ENCODE measurements around the gene HOMER2.
"Not testable (repeated sequence)": the region's sequence is repeated elsewhere in the genome, so short reads cannot be mapped to it uniquely, and the experiment has no call there.

Gene HOMER2

GRCh38 chr15:82944821-82945220, 7.7 kb downstream of the HOMER2 start:
- Histone ChIP-seq H3K4me3 (ENCODE audit: low read depth, low read length) (no peak overlapping the region), H2AFZ (ENCODE audit: low read length, unreplicated experiment) (no peak overlapping the region), H3K79me2 (ENCODE audit: control insufficient read depth, insufficient read depth, low read length, unreplicated experiment) (no peaks in the 10 kb centered on the region), H3K27ac (ENCODE audit: low read depth, low read length) (no peak overlapping the region), H3K4me1 (ENCODE audit: control insufficient read depth, insufficient read depth, low read length, unreplicated experiment) (peaks cover 9% of the 10 kb centered on the region), H3K27me3 (ENCODE audit: insufficient read depth, low read length) (peaks cover 3% of the 10 kb centered on the region; the same call in 1 of the 2 replicates), H3K36me3 (ENCODE audit: insufficient read depth, low read length) (no peaks in the 10 kb centered on the region)

- no peaks in the 10 kb centered on the region for H3K79me2 ChIP-seq (ENCODE audit: control insufficient read depth, insufficient read depth, low read length, unreplicated experiment)
- H3K4me1 ChIP-seq (ENCODE audit: control insufficient read depth, insufficient read depth, low read length, unreplicated experiment) = peaks cover 9% of the 10 kb centered on the region
- H3K36me3 ChIP-seq (ENCODE audit: insufficient read depth, low read length) = no peaks in the 10 kb centered on the region
- H3K4me3 ChIP-seq (ENCODE audit: low read depth, low read length) = no peak overlapping the region
- no peak overlapping the region for H3K27ac ChIP-seq (ENCODE audit: low read depth, low read length)
- H3K27me3 ChIP-seq (ENCODE audit: insufficient read depth, low read length) = no peaks in the 10 kb centered on the region; the same call in 1 of the 2 replicates
- H2AFZ ChIP-seq (ENCODE audit: low read length, unreplicated experiment) = no peak overlapping the region
Measured at GRCh38 chr15:82944056-82944455, 8.5 kb downstream of the HOMER2 start.

- no peak overlapping the region for H3K4me3 ChIP-seq (ENCODE audit: low read depth, low read length)
- H3K27ac ChIP-seq (ENCODE audit: low read depth, low read length) = no peak overlapping the region
- H3K36me3 ChIP-seq (ENCODE audit: insufficient read depth, low read length) = no peaks in the 10 kb centered on the region
- no peaks in the 10 kb centered on the region for H3K27me3 ChIP-seq (ENCODE audit: insufficient read depth, low read length)
- peaks cover 9% of the 10 kb centered on the region for H3K4me1 ChIP-seq (ENCODE audit: control insufficient read depth, insufficient read depth, low read length, unreplicated experiment)
- no peaks in the 10 kb centered on the region for H3K79me2 ChIP-seq (ENCODE audit: control insufficient read depth, insufficient read depth, low read length, unreplicated experiment)
- H2AFZ ChIP-seq (ENCODE audit: low read length, unreplicated experiment) = no peak overlapping the region
Measured at GRCh38 chr15:82943176-82943575, 9.3 kb downstream of the HOMER2 start.

GRCh38 chr15:82942691-82943090, 9.8 kb downstream of the HOMER2 start:
- Histone ChIP-seq H3K4me3 (ENCODE audit: low read depth, low read length) (no peak overlapping the region), H3K4me1 (ENCODE audit: control insufficient read depth, insufficient read depth, low read length, unreplicated experiment) (peaks cover 9% of the 10 kb centered on the region), H3K27ac (ENCODE audit: low read depth, low read length) (no peak overlapping the region), H3K79me2 (ENCODE audit: control insufficient read depth, insufficient read depth, low read length, unreplicated experiment) (no peaks in the 10 kb centered on the region), H3K36me3 (ENCODE audit: insufficient read depth, low read length) (no peaks in the 10 kb centered on the region), H3K27me3 (ENCODE audit: insufficient read depth, low read length) (no peaks in the 10 kb centered on the region), H2AFZ (ENCODE audit: low read length, unreplicated experiment) (no peak overlapping the region)

- H3K4me1 ChIP-seq (ENCODE audit: control insufficient read depth, insufficient read depth, low read length, unreplicated experiment) = peaks cover 19% of the 10 kb centered on the region
- not testable (repeated sequence) for H2AFZ ChIP-seq (ENCODE audit: low read length, unreplicated experiment); H3K4me3 ChIP-seq (ENCODE audit: low read depth, low read length); H3K27ac ChIP-seq (ENCODE audit: low read depth, low read length); H3K36me3 ChIP-seq (ENCODE audit: insufficient read depth, low read length); H3K27me3 ChIP-seq (ENCODE audit: insufficient read depth, low read length); H3K79me2 ChIP-seq (ENCODE audit: control insufficient read depth, insufficient read depth, low read length, unreplicated experiment)
Measured at GRCh38 chr15:82939678-82940077, 12.8 kb downstream of the HOMER2 start.

GRCh38 chr15:82937712-82938058, 14.8 kb downstream of the HOMER2 start:
- H3K79me2 ChIP-seq (ENCODE audit: control insufficient read depth, insufficient read depth, low read length, unreplicated experiment) = no peaks in the 10 kb centered on the region
- H3K27me3 ChIP-seq (ENCODE audit: insufficient read depth, low read length) = no peaks in the 10 kb centered on the region
- no peak overlapping the region for H2AFZ ChIP-seq (ENCODE audit: low read length, unreplicated experiment)
- peaks cover 14% of the 10 kb centered on the region for H3K4me1 ChIP-seq (ENCODE audit: control insufficient read depth, insufficient read depth, low read length, unreplicated experiment)
- H3K4me3 ChIP-seq (ENCODE audit: low read depth, low read length) = no peak overlapping the region
- H3K36me3 ChIP-seq (ENCODE audit: insufficient read depth, low read length) = no peaks in the 10 kb centered on the region
- H3K27ac ChIP-seq (ENCODE audit: low read depth, low read length) = no peak overlapping the region

GRCh38 chr15:82936966-82937711, 15.4 kb downstream of the HOMER2 start:
- H3K27ac ChIP-seq (ENCODE audit: low read depth, low read length) = no peak overlapping the region

GRCh38 chr15:82935382-82935781, 17.1 kb downstream of the HOMER2 start:
- Histone ChIP-seq H3K36me3 (ENCODE audit: insufficient read depth, low read length) (no peaks in the 10 kb centered on the region), H3K79me2 (ENCODE audit: control insufficient read depth, insufficient read depth, low read length, unreplicated experiment) (no peaks in the 10 kb centered on the region), H2AFZ (ENCODE audit: low read length, unreplicated experiment) (no peak overlapping the region), H3K4me1 (ENCODE audit: control insufficient read depth, insufficient read depth, low read length, unreplicated experiment) (peaks cover 10% of the 10 kb centered on the region), H3K27ac (ENCODE audit: low read depth, low read length) (no peak overlapping the region), H3K27me3 (ENCODE audit: insufficient read depth, low read length) (no peaks in the 10 kb centered on the region), H3K4me3 (ENCODE audit: low read depth, low read length) (no peak overlapping the region)

More at GRCh38 chr15:82936966-82937711, 15.4 kb downstream of the HOMER2 start:
- Histone ChIP-seq H2AFZ (ENCODE audit: low read length, unreplicated experiment) (no peak overlapping the region), H3K79me2 (ENCODE audit: control insufficient read depth, insufficient read depth, low read length, unreplicated experiment) (no peaks in the 10 kb centered on the region), H3K4me3 (ENCODE audit: low read depth, low read length) (no peak overlapping the region), H3K36me3 (ENCODE audit: insufficient read depth, low read length) (no peaks in the 10 kb centered on the region), H3K27me3 (ENCODE audit: insufficient read depth, low read length) (no peaks in the 10 kb centered on the region), H3K4me1 (ENCODE audit: control insufficient read depth, insufficient read depth, low read length, unreplicated experiment) (peaks cover 10% of the 10 kb centered on the region)

- H3K27me3 ChIP-seq (ENCODE audit: insufficient read depth, low read length) = no peaks in the 10 kb centered on the region
- H3K36me3 ChIP-seq (ENCODE audit: insufficient read depth, low read length) = no peaks in the 10 kb centered on the region
- H3K4me3 ChIP-seq (ENCODE audit: low read depth, low read length) = no peak overlapping the region
- H3K79me2 ChIP-seq (ENCODE audit: control insufficient read depth, insufficient read depth, low read length, unreplicated experiment) = no peaks in the 10 kb centered on the region
- H3K27ac ChIP-seq (ENCODE audit: low read depth, low read length) = no peak overlapping the region
- no peak overlapping the region for H2AFZ ChIP-seq (ENCODE audit: low read length, unreplicated experiment)
- H3K4me1 ChIP-seq (ENCODE audit: control insufficient read depth, insufficient read depth, low read length, unreplicated experiment) = peaks cover 10% of the 10 kb centered on the region
Measured at GRCh38 chr15:82934100-82934880, 18.2 kb downstream of the HOMER2 start.

- Histone ChIP-seq H2AFZ (ENCODE audit: low read length, unreplicated experiment) (no peak overlapping the region), H3K36me3 (ENCODE audit: insufficient read depth, low read length) (no peaks in the 10 kb centered on the region), H3K27ac (ENCODE audit: low read depth, low read length) (no peak overlapping the region), H3K79me2 (ENCODE audit: control insufficient read depth, insufficient read depth, low read length, unreplicated experiment) (no peaks in the 10 kb centered on the region), H3K4me1 (ENCODE audit: control insufficient read depth, insufficient read depth, low read length, unreplicated experiment) (peaks cover 10% of the 10 kb centered on the region), H3K27me3 (ENCODE audit: insufficient read depth, low read length) (no peaks in the 10 kb centered on the region), H3K4me3 (ENCODE audit: low read depth, low read length) (no peak overlapping the region)
Measured at GRCh38 chr15:82933576-82933975, 18.9 kb downstream of the HOMER2 start.

- H3K27ac ChIP-seq (ENCODE audit: low read depth, low read length) = no peak overlapping the region
Measured at GRCh38 chr15:82931221-82931620, 21.3 kb downstream of the HOMER2 start.

More at GRCh38 chr15:82931221-82931620, 21.3 kb downstream of the HOMER2 start:
- no peaks in the 10 kb centered on the region for H3K36me3 ChIP-seq (ENCODE audit: insufficient read depth, low read length)
- H3K79me2 ChIP-seq (ENCODE audit: control insufficient read depth, insufficient read depth, low read length, unreplicated experiment) = no peaks in the 10 kb centered on the region
- no peak overlapping the region for H2AFZ ChIP-seq (ENCODE audit: low read length, unreplicated experiment)
- no peaks in the 10 kb centered on the region for H3K4me1 ChIP-seq (ENCODE audit: control insufficient read depth, insufficient read depth, low read length, unreplicated experiment)
- no peak overlapping the region for H3K4me3 ChIP-seq (ENCODE audit: low read depth, low read length)
- H3K27me3 ChIP-seq (ENCODE audit: insufficient read depth, low read length) = no peaks in the 10 kb centered on the region
